Activated CD4-positive, CD25-positive, alpha-beta regulatory T cell (primary cell): ENCODE results near the gene GAS6.
"Not testable (repeated sequence)": the region's sequence is repeated elsewhere in the genome, so short reads cannot be mapped to it uniquely, and the experiment has no call there.

Source experiments
- DNase-seq, 4 experiments: peaks; one replicate each; lab custom pipeline; 2025; lab: John Stamatoyannopoulos, UW

Gene GAS6

GRCh38 chr13:113837560-113838355 is 26.1 kb downstream of the GAS6 start:
- no peak for DNase-seq

- no peak for DNase-seq
These were observed 26.9 kb downstream of the GAS6 start for GRCh38 chr13:113836768-113837559.

GRCh38 chr13:113835461-113836270 is 28.2 kb downstream of the GAS6 start:
- no peak for DNase-seq

- no peak for DNase-seq
These were observed 29.2 kb downstream of the GAS6 start for GRCh38 chr13:113834496-113835200.

GRCh38 chr13:113834006-113834405 is 29.9 kb downstream of the GAS6 start:
- DNase-seq, result not testable (repeated sequence)

GRCh38 chr13:113833111-113833830 is 30.6 kb downstream of the GAS6 start:
- DNase-seq, result no peak

- no peak for DNase-seq
These were observed 31.2 kb downstream of the GAS6 start for GRCh38 chr13:113832631-113833030.

GRCh38 chr13:113832205-113832604 is 31.7 kb downstream of the GAS6 start:
- DNase-seq, result no peak

GRCh38 chr13:113831061-113831460 is 32.8 kb downstream of the GAS6 start:
- no peak for DNase-seq

GRCh38 chr13:113830426-113830950 is 33.4 kb downstream of the GAS6 start:
- not testable (repeated sequence) for DNase-seq

GRCh38 chr13:113828282-113828825 is 35.5 kb downstream of the GAS6 start:
- DNase-seq, result no peak

GRCh38 chr13:113827021-113827420 is 36.9 kb downstream of the GAS6 start:
- no peak for DNase-seq

GRCh38 chr13:113826446-113826845 is 37.4 kb downstream of the GAS6 start:
- not testable (repeated sequence) for DNase-seq

GRCh38 chr13:113825841-113826240 is 38.0 kb downstream of the GAS6 start:
- no peak for DNase-seq

GRCh38 chr13:113823771-113824170 is 40.1 kb downstream of the GAS6 start:
- no peak for DNase-seq

GRCh38 chr13:113822956-113823744 is 40.7 kb downstream of the GAS6 start:
- no peak for DNase-seq

- no peak for DNase-seq
These were observed 41.6 kb downstream of the GAS6 start for GRCh38 chr13:113822266-113822665.

GRCh38 chr13:113821847-113822246 is 42.0 kb downstream of the GAS6 start:
- DNase-seq, result no peak

GRCh38 chr13:113820813-113821651 is 42.8 kb downstream of the GAS6 start:
- no peak for DNase-seq
